Subcutaneous abdominal adipose tissue (tissue), 5 donors: ENCODE data around the gene LAD1.

ENCODE experiments used
- H3K27ac ChIP-seq: one replicate; pipeline ENCODE4 v1.7.0; 2013; ENCODE audit warnings: low read depth, mild to moderate bottlenecking, inconsistent platforms, low read length, moderate library complexity
- H3K27me3 ChIP-seq, 5 donors: one replicate each; pipeline ENCODE4 v1.7.0; 2013; ENCODE audit warnings: low read length in 5 of 5, inconsistent platforms in 1 of 5; ENCODE audit not compliant: control insufficient read depth in 5 of 5, insufficient read depth in 4 of 5
- H3K36me3 ChIP-seq, 5 donors: one replicate each; pipeline ENCODE4 v1.7.0; 2013; ENCODE audit warnings: low read length in 5 of 5; ENCODE audit not compliant: control insufficient read depth in 5 of 5, insufficient read depth in 5 of 5
- H3K4me1 ChIP-seq, 5 donors: one replicate each; pipeline ENCODE4 v1.7.0; 2013; ENCODE audit warnings: low read length in 5 of 5, mild to moderate bottlenecking in 3 of 5, moderate library complexity in 1 of 5; ENCODE audit not compliant: control insufficient read depth in 5 of 5, insufficient read depth in 5 of 5
- H3K4me3 ChIP-seq, 5 donors: one replicate each; pipeline ENCODE4 v1.7.0; 2013; ENCODE audit warnings: low read length in 5 of 5, low read depth in 1 of 5
- H3K9ac ChIP-seq, 5 donors: one replicate each; pipeline ENCODE4 v1.7.0; 2013; ENCODE audit warnings: low read length in 5 of 5, mild to moderate bottlenecking in 4 of 5, moderate library complexity in 3 of 5
- H3K9me3 ChIP-seq, 5 donors: one replicate each; pipeline ENCODE4 v1.7.0; 2013; ENCODE audit warnings: low read length in 5 of 5; ENCODE audit not compliant: control insufficient read depth in 5 of 5
- donor health status: healthy.
- donor health status: healthy.
- donor health status: healthy.
- donor health status: healthy.
- donor health status: healthy.

The LAD1 gene

GRCh38 chr1:201347498-201348210, 51.5 kb downstream of the LAD1 start:
- H3K9me3 ChIP-seq: peaks cover 0 to 5% (median 0%) of the 10 kb centered on the region in 5 donors
- no peak overlapping the region for H3K4me3 ChIP-seq
- H3K4me1 ChIP-seq: peaks cover 0 to 32% (median 0%) of the 10 kb centered on the region in 5 donors
- H3K36me3 ChIP-seq: no peaks in the 10 kb centered on the region
- H3K27me3 ChIP-seq: peaks cover 2 to 16% (median 5%) of the 10 kb centered on the region in 5 donors
- H3K9ac ChIP-seq: no peak overlapping the region
- H3K27ac ChIP-seq: no peak overlapping the region

GRCh38 chr1:201346987-201347386, 52.1 kb downstream of the LAD1 start:
- Histone ChIP-seq H3K9me3 (peaks cover 0 to 11% (median 0%) of the 10 kb centered on the region in 5 donors), H3K36me3 (no peaks in the 10 kb centered on the region), H3K4me3 (no peak overlapping the region), H3K27me3 (peaks cover 2 to 16% (median 5%) of the 10 kb centered on the region in 5 donors), H3K4me1 (peaks cover 0 to 32% (median 0%) of the 10 kb centered on the region in 5 donors), H3K27ac (no peak overlapping the region), H3K9ac (no peak overlapping the region)

- Histone ChIP-seq H3K4me3 (no peak overlapping the region), H3K27ac (no peak overlapping the region), H3K27me3 (peaks cover 2 to 16% (median 5%) of the 10 kb centered on the region in 5 donors), H3K4me1 (peaks cover 0 to 32% (median 0%) of the 10 kb centered on the region in 5 donors), H3K36me3 (no peaks in the 10 kb centered on the region), H3K9ac (no peak overlapping the region), H3K9me3 (peaks cover 0 to 16% (median 2%) of the 10 kb centered on the region in 5 donors)
Measured at GRCh38 chr1:201346337-201346939, 52.7 kb downstream of the LAD1 start.

- H3K9me3 ChIP-seq: peaks cover 0 to 19% (median 6%) of the 10 kb centered on the region in 5 donors
- H3K27me3 ChIP-seq: peaks cover 2 to 16% (median 5%) of the 10 kb centered on the region in 5 donors
- no peak overlapping the region for H3K4me3 ChIP-seq
- H3K9ac ChIP-seq: no peak overlapping the region
- peaks cover 0 to 32% (median 0%) of the 10 kb centered on the region in 5 donors for H3K4me1 ChIP-seq
- H3K27ac ChIP-seq: no peak overlapping the region
- H3K36me3 ChIP-seq: no peaks in the 10 kb centered on the region
Measured at GRCh38 chr1:201345081-201345355, 54.1 kb downstream of the LAD1 start.

GRCh38 chr1:201344206-201345080, 54.7 kb downstream of the LAD1 start:
- no peak overlapping the region for H3K27ac ChIP-seq
- no peak overlapping the region for H3K4me3 ChIP-seq
- H3K9me3 ChIP-seq: peaks cover 0 to 19% (median 6%) of the 10 kb centered on the region in 5 donors
- H3K9ac ChIP-seq: no peak overlapping the region
- peaks cover 0 to 32% (median 0%) of the 10 kb centered on the region in 5 donors for H3K4me1 ChIP-seq
- no peaks in the 10 kb centered on the region for H3K36me3 ChIP-seq
- peaks cover 2 to 16% (median 5%) of the 10 kb centered on the region in 5 donors for H3K27me3 ChIP-seq

- Histone ChIP-seq H3K4me3 (no peak overlapping the region), H3K9me3 (peaks cover 0 to 19% (median 6%) of the 10 kb centered on the region in 5 donors), H3K36me3 (no peaks in the 10 kb centered on the region), H3K27me3 (peaks cover 0 to 4% (median 0%) of the 10 kb centered on the region in 5 donors), H3K27ac (no peak overlapping the region), H3K9ac (no peak overlapping the region), H3K4me1 (peaks cover 0 to 5% (median 0%) of the 10 kb centered on the region in 5 donors)
Measured at GRCh38 chr1:201341377-201341776, 57.7 kb downstream of the LAD1 start.

- no peak overlapping the region for H3K4me3 ChIP-seq
- no peaks in the 10 kb centered on the region for H3K36me3 ChIP-seq
- peaks cover 0 to 12% (median 0%) of the 10 kb centered on the region in 5 donors for H3K4me1 ChIP-seq
- peaks cover 0 to 2% (median 0%) of the 10 kb centered on the region in 5 donors for H3K27me3 ChIP-seq
- no peak overlapping the region for H3K27ac ChIP-seq
- H3K9me3 ChIP-seq: peaks cover 0 to 7% (median 6%) of the 10 kb centered on the region in 5 donors
- no peak overlapping the region for H3K9ac ChIP-seq
Measured at GRCh38 chr1:201336711-201337450, 62.2 kb downstream of the LAD1 start.

- no peak overlapping the region for H3K27ac ChIP-seq
- no peak overlapping the region for H3K4me3 ChIP-seq
- no peak overlapping the region for H3K9ac ChIP-seq
- H3K27me3 ChIP-seq: peaks cover 0 to 2% (median 0%) of the 10 kb centered on the region in 5 donors
- H3K4me1 ChIP-seq: peaks cover 0 to 12% (median 0%) of the 10 kb centered on the region in 5 donors
- H3K36me3 ChIP-seq: no peaks in the 10 kb centered on the region
- H3K9me3 ChIP-seq: no peaks in the 10 kb centered on the region
Measured at GRCh38 chr1:201335901-201336300, 63.2 kb downstream of the LAD1 start.

GRCh38 chr1:201335174-201335870, 63.8 kb downstream of the LAD1 start:
- Histone ChIP-seq H3K4me3 (no peak overlapping the region), H3K4me1 (peaks cover 0 to 12% (median 0%) of the 10 kb centered on the region in 5 donors), H3K36me3 (peaks cover 0 to 2% (median 0%) of the 10 kb centered on the region in 5 donors), H3K27me3 (peaks cover 0 to 2% (median 0%) of the 10 kb centered on the region in 5 donors), H3K9ac (no peak overlapping the region), H3K27ac (no peak overlapping the region), H3K9me3 (no peaks in the 10 kb centered on the region)
